Adrenal gland (tissue), 5 donors: ENCODE data around the gene HIBADH.

Experiments used
- CTCF ChIP-seq, 6 experiments: fragments of 450-650 bp in 4 of 6; fragments of 200-600 bp in 2 of 6; sonication (generic) in 1 of 6; IDR thresholded peaks; 1 replicate in 5 of 6; 2 replicates in 1 of 6; pipeline versions ENCODE4 v1.5.1 to v1.8.0; 2016 to 2021; ENCODE audit warnings: antibody characterized with exemption in 6 of 6, mild to moderate bottlenecking in 2 of 6, moderate library complexity in 1 of 6
- POLR2A ChIP-seq, 2 donors: fragments of 450-650 bp; IDR thresholded peaks; one replicate each; pipeline ENCODE4 v1.6.1; 2017; ENCODE audit warnings: antibody characterized with exemption in 2 of 2, mild to moderate bottlenecking in 2 of 2, moderate library complexity in 1 of 2
- donor health status: DM: no; HTN: no; CAD: no.

GRCh38 chr7:27636326-27637006 lies 26.2 kb downstream of the HIBADH start:
- TF ChIP-seq CTCF (IDR thresholded peaks at IDR 0.05) (no peak), POLR2A (IDR thresholded peaks at IDR 0.05) (no peak)
